GM12878 (cell line): ENCODE data around the gene NFATC1. TPM values are rescaled to one million over a fixed set of nuclear protein-coding genes. Genes with fewer than 3 reads are reported as not detected.

Experiments used
- ATAC-seq: fragments of 200-7000 bp; cut with Tn5 transposase; 3 replicates; pipeline ENCODE4 v1.9.1; 2020; ENCODE audit warnings: mild to moderate bottlenecking, moderate library complexity
- BruUV-seq: library from RNA; stranded (reverse); fragments of 400-500 nt; replicated peaks from 2 replicates; lab custom pipeline; 2021; lab: Mats Ljungman, UMichigan
- CTCF ChIA-PET: fragments of 300-600 bp; sonication (Branson Sonifier 250); formaldehyde crosslinking; extraction: SDS; loops from one replicate; lab custom pipeline; 2021; ENCODE audit warnings: inconsistent platforms; lab: Yijun Ruan, JAX
- POLR2A ChIA-PET: fragments of 350-600 bp; formaldehyde crosslinking; extraction: SDS; loops from one replicate; lab custom pipeline; 2021; ENCODE audit warnings: inconsistent platforms; lab: Charles Lee
- RAD21 ChIA-PET: fragments of 300-600 bp; sonication (Branson Sonifier 250); formaldehyde crosslinking; loops from one replicate; lab custom pipeline; 2023; ENCODE audit warnings: antibody characterized with exemption; ENCODE audit not compliant: unreplicated experiment; lab: Charles Lee
- SMC1A ChIA-PET: fragments of 300-600 bp; sonication (Branson Sonifier 250); formaldehyde crosslinking; loops from one replicate; lab custom pipeline; 2023; ENCODE audit not compliant: unreplicated experiment, uncharacterized antibody; lab: Charles Lee
- DNase-seq: peaks from one replicate; pipeline ENCODE4 v3.0.0-alpha.2; 2011; ENCODE audit warnings: low read depth, low spot score
- FAIRE-seq: peaks from 3 replicates; lab custom pipeline; 2011; peaks lifted over from hg19 to GRCh38; lab: Jason Lieb, UNC
- H2AFZ ChIP-seq: 2 replicates; pipeline ENCODE4 v1.6.0; 2011; ENCODE audit warnings: low read depth, low read length, control low read depth; ENCODE audit not compliant: control insufficient read depth
- H3K27ac ChIP-seq: 2 replicates; pipeline ENCODE4 v1.5.1; 2011; ENCODE audit warnings: control low read depth; ENCODE audit not compliant: control insufficient read depth, insufficient read depth
- H3K27me3 ChIP-seq, 2 experiments: replicated peaks in 1 of 2; 2 replicates each; pipeline versions ENCODE4 v1.6.0 to v1.6.1; 2011; ENCODE audit warnings: low read length in 1 of 2; ENCODE audit not compliant: control insufficient read depth in 2 of 2, insufficient read depth in 2 of 2
- H3K36me3 ChIP-seq, 2 experiments: 2 replicates each; pipeline ENCODE4 v1.5.1; 2011; ENCODE audit warnings: low read length in 1 of 2; ENCODE audit not compliant: control insufficient read depth in 2 of 2, insufficient read depth in 2 of 2
- H3K4me1 ChIP-seq: 2 replicates; pipeline ENCODE4 v1.6.1; 2011; ENCODE audit warnings: mild to moderate bottlenecking, low read length, moderate library complexity, mixed read lengths; ENCODE audit not compliant: control insufficient read depth, insufficient read depth
- H3K4me2 ChIP-seq: 2 replicates; pipeline ENCODE4 v1.6.0; 2011; ENCODE audit warnings: control low read depth; ENCODE audit not compliant: control insufficient read depth, insufficient read depth
- H3K4me3 ChIP-seq: fragments of 200-600 bp; sonication (generic); 2 replicates; pipeline ENCODE4 v1.5.1; 2016
- H3K79me2 ChIP-seq: 2 replicates; pipeline ENCODE4 v1.6.0; 2011; ENCODE audit warnings: low read length; ENCODE audit not compliant: control insufficient read depth, insufficient read depth
- H3K9ac ChIP-seq: 2 replicates; pipeline ENCODE4 v1.8.0; 2011; ENCODE audit warnings: low read length, control low read depth, mixed read lengths; ENCODE audit not compliant: control insufficient read depth, insufficient read depth
- H3K9me3 ChIP-seq: replicated peaks from 3 replicates; pipeline ENCODE4 v1.5.1; 2011; ENCODE audit warnings: mild to moderate bottlenecking, low read length; ENCODE audit not compliant: control insufficient read depth, insufficient read depth
- H4K20me1 ChIP-seq: 2 replicates; pipeline ENCODE4 v1.6.0; 2011; ENCODE audit not compliant: control insufficient read depth, insufficient read depth
- ATF3 ChIP-seq: IDR thresholded peaks from 2 replicates; pipeline ENCODE4 v1.6.1; 2011; ENCODE audit warnings: low read depth, mild to moderate bottlenecking, low read length, moderate library complexity, borderline replicate concordance; ENCODE audit errors: extremely low read depth
- BHLHE40 ChIP-seq, 2 experiments: fragments of 450-650 bp in 1 of 2; IDR thresholded peaks; 2 replicates each; pipeline ENCODE4 v1.6.1; 2011 to 2017; ENCODE audit warnings: low read depth in 2 of 2, borderline replicate concordance in 1 of 2, improper control_type of control experiment in 1 of 2, low read length in 1 of 2, mild to moderate bottlenecking in 1 of 2
- DPF2 ChIP-seq: fragments of 450-650 bp; IDR thresholded peaks from 2 replicates; pipeline ENCODE4 v1.6.1; 2017; ENCODE audit warnings: mild to moderate bottlenecking
- EED ChIP-seq: sonication (generic); IDR thresholded peaks from 2 replicates; pipeline ENCODE4 v1.6.1; 2016; ENCODE audit warnings: antibody characterized with exemption, low read depth
- IKZF1 ChIP-seq: fragments of 450-650 bp; conservative IDR thresholded peaks from 2 replicates; pipeline ENCODE4 v1.6.1; 2017; ENCODE audit warnings: antibody characterized with exemption, mild to moderate bottlenecking
- MAX ChIP-seq: IDR thresholded peaks from 2 replicates; pipeline ENCODE4 v1.6.1; 2012; ENCODE audit warnings: low read depth, low read length, improper control_type of control experiment
- NR2F1 ChIP-seq: fragments of 450-650 bp; conservative IDR thresholded peaks from 2 replicates; pipeline ENCODE4 v1.6.1; 2017; ENCODE audit warnings: mild to moderate bottlenecking
- PAX8 ChIP-seq: fragments of 450-650 bp; IDR thresholded peaks from 2 replicates; pipeline ENCODE4 v1.6.1; 2017; ENCODE audit warnings: mild to moderate bottlenecking, moderate library complexity
- RB1 ChIP-seq: fragments of 450-650 bp; formaldehyde crosslinking; IDR thresholded peaks from 2 replicates; pipeline ENCODE4 v1.6.1; 2017; ENCODE audit warnings: mild to moderate bottlenecking, borderline replicate concordance
- WRNIP1 ChIP-seq: IDR thresholded peaks from 2 replicates; pipeline ENCODE4 v1.6.1; 2011; ENCODE audit warnings: low read depth, low read length, improper control_type of control experiment, borderline replicate concordance
- ZSCAN29 ChIP-seq: fragments of 450-650 bp; IDR thresholded peaks from 2 replicates; pipeline ENCODE4 v1.6.1; 2017; ENCODE audit warnings: mild to moderate bottlenecking, moderate library complexity
- WGBS: methylation state at CpG from one replicate; pipeline ENCODE4 v1.1.6; 2016; ENCODE audit warnings: low lambda C conversion rate; ENCODE audit not compliant: insufficient replicate concordance, insufficient coverage; ENCODE audit errors: missing lambda C conversion rate; 5-methylcytosine and 5-hydroxymethylcytosine counted together
- in situ Hi-C: fragments of 300-500 bp; cut with MboI; formaldehyde crosslinking; loops from 9 replicates; pipeline ENCODE4 v1.14.3; 2018; ENCODE audit warnings: mixed read lengths
- intact Hi-C: fragments of 100-400 bp; cut with micrococcal nuclease; formaldehyde crosslinking; loops from one replicate; pipeline ENCODE4 v1.14.2; 2022; ENCODE audit not compliant: unreplicated experiment
- polyA plus RNA-seq, 11 experiments: library from polyadenylated mRNA; depleted of rRNA in 4 of 11; unstranded in 6 of 11; stranded (reverse) in 5 of 11; fragments of >200 nt; fragmentation: Nextera tagmentation in 4 of 11; fragmentation: Illumina TruSeq in 1 of 11; extraction: Ambion mirVana in 4 of 11; extraction: Trizol in 1 of 11; gene quantifications; 1 replicate in 1 of 11; 2 replicates in 10 of 11; pipeline versions ENCODE4 v1.2.1 to v1.2.3, GENCODE V29; 2011 to 2016; ENCODE audit warnings: inconsistent platforms in 2 of 11, missing spikeins in 2 of 11, low read depth in 1 of 11
- total RNA-seq, 4 experiments: library from RNA; depleted of rRNA in 3 of 4; stranded (reverse); fragments of >200 nt in 3 of 4; fragmentation: Illumina TruSeq in 1 of 4; extraction: Trizol in 1 of 4; gene quantifications; 2 replicates each; pipeline versions ENCODE4 v1.2.1 to v1.2.3, GENCODE V29; 2013 to 2021

Gene NFATC1
- total and polyA plus RNA-seq, 10 of the 15 experiments (the other 5 are each of a cell fraction or from before 2014, with no cell fraction given) = 0.84 to 20.8 (median 5.1) TPM

- Histone ChIP-seq H3K9ac (peak overlapping the region; percentile 57; the same call in 1 of the 2 replicates), H3K4me3 (peak overlapping the region; percentile 82), H4K20me1 (no peaks in the 10 kb centered on the region), H3K27ac (peak overlapping the region; percentile 24; the same call in 1 of the 2 replicates), H3K27me3 (peaks cover 2 to 6% of the 10 kb centered on the region in 2 experiments; a peak in 2 of 4 replicates), H3K36me3 (no peaks in the 10 kb centered on the region), H3K4me1 (peaks cover 20% of the 10 kb centered on the region), H3K4me2 (peak overlapping the region; percentile 94), H2AFZ (peak overlapping the region; percentile 2), H3K9me3 (no peaks in the 10 kb centered on the region), H3K79me2 (no peaks in the 10 kb centered on the region; the same call in none of the 2 replicates)
- ChIA-PET SMC1A (interaction anchor here (0.6 to 4.3 kb wide), 3 partner anchors 124 to 329 kb away, joined by 3 to 22 read pairs (median 8); no protein-coding TSS in a partner anchor), CTCF (interaction anchor here (1.9 kb wide), 1 partner anchor 36 kb away, joined by 7 read pairs; no protein-coding TSS in a partner anchor), POLR2A (interaction anchor here (0.6 to 2.7 kb wide), 2 partner anchors 115 to 124 kb away, joined by 8 to 16 read pairs; no protein-coding TSS in a partner anchor), RAD21 (interaction anchor here (2.0 to 4.4 kb wide), 3 partner anchors 25 to 124 kb away, joined by 6 to 38 read pairs (median 21); no protein-coding TSS in a partner anchor)
- TF ChIP-seq PAX8 (no peak), NR2F1 (peak; percentile 36; the same call in 1 of the 2 replicates), ATF3 (no peak), WRNIP1 (no peak), ZSCAN29 (no peak), BHLHE40 (IDR thresholded peaks at IDR 0.05; ENCODE audit: borderline replicate concordance in 1 of 2, low read depth in 2 of 2, low read length in 1 of 2) (peak in 1 of 2 experiments; percentile 48; a peak in 2 of 4 replicates), EED (0 out of 2 replicates have a peak, but pooled peaks have one; percentile 9), DPF2 (0 out of 2 replicates have a peak, but pooled peaks have one; percentile 19), RB1 (no peak), MAX (0 out of 2 replicates have a peak, but pooled peaks have one; percentile 54), IKZF1 (peak; percentile 34; the same call in 1 of the 2 replicates)
- DNase-seq (no peak), ATAC-seq (peak; percentile 28), FAIRE-seq (peak; percentile 13)
- intact Hi-C loops = loop anchor here (1.0 to 5.0 kb wide), 3 partner anchors 68 to 280 kb away; partner anchors contain the start of gene CTDP1
- in situ Hi-C loops = loop anchor here (10.0 kb wide), 2 partner anchors 115 to 555 kb away; partner anchors contain the start of gene SLC66A2
- BruUV-seq = no TSS peak
- WGBS = 3% methylated on average over 72 of the region's 79 CpGs
Observed at GRCh38 chr18:79399275-79400081, 3.7 kb downstream of the NFATC1 start.
